LNCaP clone FGC (cell line): ENCODE measurements around the gene AP2A2.
"Not testable (repeated sequence)": the region's sequence is repeated elsewhere in the genome, so short reads cannot be mapped to it uniquely, and the experiment has no call there.

Source experiments
- DNase-seq: peaks from one replicate; pipeline ENCODE4 v3.0.0-alpha.2; 2011; ENCODE audit warnings: low read depth
- H3K4me3 ChIP-seq: 2 replicates; pipeline ENCODE4 v1.5.1; 2011; ENCODE audit warnings: mild to moderate bottlenecking, low read depth, low read length, control low read depth
- CTCF ChIP-seq: IDR thresholded peaks from 2 replicates; pipeline ENCODE4 v1.5.1; 2012; ENCODE audit warnings: mild to moderate bottlenecking; ENCODE audit not compliant: control insufficient read depth, insufficient read depth; ENCODE audit errors: extremely low read depth

Gene AP2A2

GRCh38 chr11:959027-959426 lies 33.4 kb downstream of the AP2A2 start:
- no peak for DNase-seq
- no peak for TF ChIP-seq CTCF
- no peak overlapping the region for H3K4me3 ChIP-seq

- DNase-seq = no peak
- TF ChIP-seq CTCF = no peak
- H3K4me3 ChIP-seq = no peak overlapping the region
Observed at GRCh38 chr11:959608-960007, 33.9 kb downstream of the AP2A2 start.

GRCh38 chr11:961310-961920 lies 35.7 kb downstream of the AP2A2 start:
- DNase-seq = not testable (repeated sequence)

GRCh38 chr11:961921-962320 lies 36.3 kb downstream of the AP2A2 start:
- H3K4me3 ChIP-seq = no peak overlapping the region
- TF ChIP-seq CTCF = no peak
- no peak for DNase-seq

More at GRCh38 chr11:961310-961920, 35.7 kb downstream of the AP2A2 start:
- not testable (repeated sequence) for H3K4me3 ChIP-seq

GRCh38 chr11:962688-963087 lies 37.0 kb downstream of the AP2A2 start:
- no peak for TF ChIP-seq CTCF
- no peak overlapping the region for H3K4me3 ChIP-seq
- no peak for DNase-seq

GRCh38 chr11:963852-964251 lies 38.2 kb downstream of the AP2A2 start:
- TF ChIP-seq CTCF = no peak
- H3K4me3 ChIP-seq = no peak overlapping the region
- DNase-seq = no peak

GRCh38 chr11:965206-965775 lies 39.6 kb downstream of the AP2A2 start:
- no peak overlapping the region for H3K4me3 ChIP-seq
- no peak for DNase-seq
- TF ChIP-seq CTCF = no peak
